ENCODE measurements around the gene TEX38. TPM values are rescaled to one million over a fixed set of nuclear protein-coding genes. Genes with fewer than 3 reads are reported as not detected.

The TEX38 gene
- total RNA-seq, 1 experiment from 2014 or later, result not detected

DNA sequence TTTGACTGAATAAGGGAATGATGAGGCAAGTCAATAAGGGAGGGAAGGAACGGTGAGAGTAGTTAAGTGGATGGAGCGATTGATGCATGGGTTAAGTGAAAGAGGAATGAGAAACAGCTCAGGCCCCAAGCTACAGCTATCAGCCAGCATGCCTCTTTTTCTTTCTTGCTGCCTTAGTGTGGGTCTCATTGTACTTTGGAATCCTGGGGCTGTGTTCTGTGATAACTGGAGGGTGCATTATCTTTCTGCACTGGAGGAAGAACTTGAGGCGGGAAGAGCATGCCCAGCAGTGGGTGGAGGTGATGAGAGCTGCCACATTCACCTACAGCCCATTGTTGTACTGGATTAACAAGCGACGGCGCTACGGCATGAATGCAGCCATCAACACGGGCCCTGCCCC lies 1.0 kb downstream of the TEX38 start:
- in situ Hi-C loops (cut with HindIII; ENCODE audit: low pct_unique_long_range_greater_than_20kb, low sequenced_read_pairs), result no loop called here
- Histone ChIP-seq H3K27ac (ENCODE audit: low read length) (no peak overlapping the region), H3K4me3 (ENCODE audit: low read depth in 2 of 2, low read length in 2 of 2) (no peak overlapping the region), H3K27me3 (ENCODE audit: control insufficient read depth, insufficient read depth, low read length) (no peaks in the 10 kb centered on the region), H3K9me3 (ENCODE audit: control insufficient read depth, insufficient read depth, low read depth, low read length) (no peaks in the 10 kb centered on the region), H3K4me1 (ENCODE audit: control insufficient read depth, insufficient read depth, low read length) (peaks cover 3% of the 10 kb centered on the region; the same call in 1 of the 2 replicates), H3K36me3 (ENCODE audit: control insufficient read depth, insufficient read depth, low read length) (peaks cover 11% of the 10 kb centered on the region)
- intact Hi-C loops (cut with micrococcal nuclease; ENCODE audit: unreplicated experiment), result no loop called here
- CTCF ChIA-PET, result interaction anchor here (0.7 kb wide), 1 partner anchor 43 kb away, joined by 4 read pairs; no protein-coding TSS in a partner anchor
- POLR2A ChIA-PET, result no interaction called here
- BruUV-seq (replicated peaks), result no TSS peak
- ATAC-seq (no peak), DNase-seq (ENCODE audit: low read depth, low spot score) (no peak)
- TF ChIP-seq, protein P1, sequence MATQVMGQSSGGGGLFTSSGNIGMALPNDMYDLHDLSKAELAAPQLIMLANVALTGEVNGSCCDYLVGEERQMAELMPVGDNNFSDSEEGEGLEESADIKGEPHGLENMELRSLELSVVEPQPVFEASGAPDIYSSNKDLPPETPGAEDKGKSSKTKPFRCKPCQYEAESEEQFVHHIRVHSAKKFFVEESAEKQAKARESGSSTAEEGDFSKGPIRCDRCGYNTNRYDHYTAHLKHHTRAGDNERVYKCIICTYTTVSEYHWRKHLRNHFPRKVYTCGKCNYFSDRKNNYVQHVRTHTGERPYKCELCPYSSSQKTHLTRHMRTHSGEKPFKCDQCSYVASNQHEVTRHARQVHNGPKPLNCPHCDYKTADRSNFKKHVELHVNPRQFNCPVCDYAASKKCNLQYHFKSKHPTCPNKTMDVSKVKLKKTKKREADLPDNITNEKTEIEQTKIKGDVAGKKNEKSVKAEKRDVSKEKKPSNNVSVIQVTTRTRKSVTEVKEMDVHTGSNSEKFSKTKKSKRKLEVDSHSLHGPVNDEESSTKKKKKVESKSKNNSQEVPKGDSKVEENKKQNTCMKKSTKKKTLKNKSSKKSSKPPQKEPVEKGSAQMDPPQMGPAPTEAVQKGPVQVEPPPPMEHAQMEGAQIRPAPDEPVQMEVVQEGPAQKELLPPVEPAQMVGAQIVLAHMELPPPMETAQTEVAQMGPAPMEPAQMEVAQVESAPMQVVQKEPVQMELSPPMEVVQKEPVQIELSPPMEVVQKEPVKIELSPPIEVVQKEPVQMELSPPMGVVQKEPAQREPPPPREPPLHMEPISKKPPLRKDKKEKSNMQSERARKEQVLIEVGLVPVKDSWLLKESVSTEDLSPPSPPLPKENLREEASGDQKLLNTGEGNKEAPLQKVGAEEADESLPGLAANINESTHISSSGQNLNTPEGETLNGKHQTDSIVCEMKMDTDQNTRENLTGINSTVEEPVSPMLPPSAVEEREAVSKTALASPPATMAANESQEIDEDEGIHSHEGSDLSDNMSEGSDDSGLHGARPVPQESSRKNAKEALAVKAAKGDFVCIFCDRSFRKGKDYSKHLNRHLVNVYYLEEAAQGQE (IDR thresholded peaks at IDR 0.05; ENCODE audit: insufficient read depth in 1 of 2, low read depth in 2 of 2, low read length in 1 of 2), result no peak
- TF ChIP-seq TCF7L2 (IDR thresholded peaks at IDR 0.05; ENCODE audit: low read depth, low read length) (no peak), SIN3A (IDR thresholded peaks at IDR 0.05; ENCODE audit: borderline replicate concordance, insufficient read depth, low read depth, low read length) (no peak), POLR2AphosphoS5 (IDR thresholded peaks at IDR 0.05; ENCODE audit: low read depth, low read length) (no peak)
- TF ChIP-seq, protein P2, sequence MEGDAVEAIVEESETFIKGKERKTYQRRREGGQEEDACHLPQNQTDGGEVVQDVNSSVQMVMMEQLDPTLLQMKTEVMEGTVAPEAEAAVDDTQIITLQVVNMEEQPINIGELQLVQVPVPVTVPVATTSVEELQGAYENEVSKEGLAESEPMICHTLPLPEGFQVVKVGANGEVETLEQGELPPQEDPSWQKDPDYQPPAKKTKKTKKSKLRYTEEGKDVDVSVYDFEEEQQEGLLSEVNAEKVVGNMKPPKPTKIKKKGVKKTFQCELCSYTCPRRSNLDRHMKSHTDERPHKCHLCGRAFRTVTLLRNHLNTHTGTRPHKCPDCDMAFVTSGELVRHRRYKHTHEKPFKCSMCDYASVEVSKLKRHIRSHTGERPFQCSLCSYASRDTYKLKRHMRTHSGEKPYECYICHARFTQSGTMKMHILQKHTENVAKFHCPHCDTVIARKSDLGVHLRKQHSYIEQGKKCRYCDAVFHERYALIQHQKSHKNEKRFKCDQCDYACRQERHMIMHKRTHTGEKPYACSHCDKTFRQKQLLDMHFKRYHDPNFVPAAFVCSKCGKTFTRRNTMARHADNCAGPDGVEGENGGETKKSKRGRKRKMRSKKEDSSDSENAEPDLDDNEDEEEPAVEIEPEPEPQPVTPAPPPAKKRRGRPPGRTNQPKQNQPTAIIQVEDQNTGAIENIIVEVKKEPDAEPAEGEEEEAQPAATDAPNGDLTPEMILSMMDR (IDR thresholded peaks at IDR 0.05), result no peak

DNA sequence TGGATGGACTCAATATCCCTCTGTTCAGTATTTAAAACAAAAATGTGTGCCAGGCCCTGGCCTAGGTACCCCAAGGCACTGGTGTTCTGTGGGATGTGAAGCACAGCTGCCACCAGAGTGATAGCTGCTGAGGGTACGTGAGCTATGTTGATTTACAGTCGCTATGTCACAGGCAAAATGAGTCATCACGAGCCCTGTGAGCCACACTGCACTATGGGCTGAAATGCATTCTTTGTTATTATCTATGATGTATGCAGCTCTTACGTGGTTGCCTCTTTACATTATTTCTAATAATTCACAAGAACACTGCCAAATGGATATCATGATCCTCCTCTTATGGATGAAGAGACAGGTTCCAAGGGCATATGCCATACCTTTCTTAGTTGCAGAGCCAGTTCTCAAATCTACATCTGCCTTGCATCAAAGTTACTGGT lies 2.1 kb downstream of the TEX38 start:
- TF ChIP-seq, protein P2 (IDR thresholded peaks at IDR 0.05), result no peak
- no peak for TF ChIP-seq POLR2AphosphoS5 (IDR thresholded peaks at IDR 0.05; ENCODE audit: low read depth, low read length)
- TF ChIP-seq, protein P1 (IDR thresholded peaks at IDR 0.05; ENCODE audit: insufficient read depth in 1 of 2, low read depth in 2 of 2, low read length in 1 of 2), result no peak
- TF ChIP-seq TCF7L2 (IDR thresholded peaks at IDR 0.05; ENCODE audit: low read depth, low read length), result no peak
- no peak for TF ChIP-seq SIN3A (IDR thresholded peaks at IDR 0.05; ENCODE audit: borderline replicate concordance, insufficient read depth, low read depth, low read length)
- intact Hi-C loops (cut with micrococcal nuclease; ENCODE audit: unreplicated experiment) (no loop called here), in situ Hi-C loops (cut with HindIII; ENCODE audit: low pct_unique_long_range_greater_than_20kb, low sequenced_read_pairs) (no loop called here)
- Histone ChIP-seq H3K27me3 (ENCODE audit: control insufficient read depth, insufficient read depth, low read length) (no peaks in the 10 kb centered on the region), H3K4me3 (ENCODE audit: low read depth in 2 of 2, low read length in 2 of 2) (no peak overlapping the region), H3K36me3 (ENCODE audit: control insufficient read depth, insufficient read depth, low read length) (peaks cover 20% of the 10 kb centered on the region), H3K4me1 (ENCODE audit: control insufficient read depth, insufficient read depth, low read length) (no peaks in the 10 kb centered on the region; the same call in 1 of the 2 replicates), H3K9me3 (ENCODE audit: control insufficient read depth, insufficient read depth, low read depth, low read length) (no peaks in the 10 kb centered on the region), H3K27ac (ENCODE audit: low read length) (no peak overlapping the region)
- CTCF ChIA-PET, result no interaction called here
- POLR2A ChIA-PET, result interaction anchor here (0.6 kb wide), 1 partner anchor 486 kb away, joined by 3 read pairs; no protein-coding TSS in a partner anchor
- 0 out of 2 replicates have a peak, but pooled peaks have one; percentile 31 for ATAC-seq
- no peak for DNase-seq (ENCODE audit: low read depth, low spot score)
- no TSS peak for BruUV-seq (replicated peaks)

All from Panc1 (cell line).